Thyroid gland (tissue), 4 donors: ENCODE data around the gene POLE4.

Experiments
- CTCF ChIP-seq, 6 experiments: fragments of 200-600 bp in 3 of 6; fragments of 450-650 bp in 3 of 6; sonication (generic) in 3 of 6; IDR thresholded peaks; one replicate each; pipeline ENCODE4 v1.5.1; 2016 to 2019; ENCODE audit warnings: antibody characterized with exemption in 6 of 6, mild to moderate bottlenecking in 2 of 6, inconsistent platforms in 1 of 6, moderate library complexity in 1 of 6
- POLR2A ChIP-seq, 2 donors: fragments of 450-650 bp; IDR thresholded peaks; one replicate each; pipeline ENCODE4 v1.6.1; 2017; ENCODE audit warnings: antibody characterized with exemption in 2 of 2, mild to moderate bottlenecking in 2 of 2, moderate library complexity in 1 of 2

- no peak for TF ChIP-seq POLR2A (IDR thresholded peaks at IDR 0.05)
- TF ChIP-seq CTCF (IDR thresholded peaks at IDR 0.05): no peak
Observed at GRCh38 chr2:75007819-75008218, 49.4 kb downstream of the POLE4 start.
